Dedifferentiated amniotic fluid mesenchymal stem cell (primary cell): ENCODE results near the gene WDR93.
"Not testable (repeated sequence)": the region's sequence is repeated elsewhere in the genome, so short reads cannot be mapped to it uniquely, and the experiment has no call there.

ENCODE experiments used
- DNase-seq: peaks from one replicate; pipeline ENCODE4 v3.0.0-alpha.2; 2016; ENCODE audit errors: extremely low spot score

The WDR93 gene

GRCh38 chr15:89685995-89686394 is 4.6 kb upstream of the WDR93 start:
- no peak for DNase-seq

- DNase-seq = no peak
Observed at GRCh38 chr15:89686522-89686921, 4.1 kb upstream of the WDR93 start.

- not testable (repeated sequence) for DNase-seq
Observed at GRCh38 chr15:89689930-89690275, 708 bp upstream of the WDR93 start.

GRCh38 chr15:89693091-89693490 is 2.5 kb downstream of the WDR93 start:
- no peak for DNase-seq

- DNase-seq = no peak
Observed at GRCh38 chr15:89693696-89694095, 3.1 kb downstream of the WDR93 start.

- DNase-seq = no peak
Observed at GRCh38 chr15:89695198-89695597, 4.6 kb downstream of the WDR93 start.

GRCh38 chr15:89704411-89704810 is 13.8 kb downstream of the WDR93 start:
- no peak for DNase-seq

- no peak for DNase-seq
Observed at GRCh38 chr15:89707577-89707976, 17.0 kb downstream of the WDR93 start.

- DNase-seq = no peak
Observed at GRCh38 chr15:89714775-89715174, 24.2 kb downstream of the WDR93 start.

GRCh38 chr15:89723031-89723430 is 32.4 kb downstream of the WDR93 start:
- DNase-seq = no peak

- no peak for DNase-seq
Observed at GRCh38 chr15:89724621-89725020, 34.0 kb downstream of the WDR93 start.

- DNase-seq = no peak
Observed at GRCh38 chr15:89725064-89725463, 34.5 kb downstream of the WDR93 start.

- no peak for DNase-seq
Observed at GRCh38 chr15:89728254-89728653, 37.6 kb downstream of the WDR93 start.

- no peak for DNase-seq
Observed at GRCh38 chr15:89731275-89731674, 40.7 kb downstream of the WDR93 start.

- DNase-seq = no peak
Observed at GRCh38 chr15:89732451-89733172, 42.0 kb downstream of the WDR93 start.

- DNase-seq = no peak
Observed at GRCh38 chr15:89735773-89736172, 45.2 kb downstream of the WDR93 start.

GRCh38 chr15:89740137-89740536 is 49.5 kb downstream of the WDR93 start:
- DNase-seq = peak; percentile 53

GRCh38 chr15:89743011-89743410 is 52.4 kb downstream of the WDR93 start:
- no peak for DNase-seq

- no peak for DNase-seq
Observed at GRCh38 chr15:89743594-89743993, 53.0 kb downstream of the WDR93 start.

- DNase-seq = no peak
Observed at GRCh38 chr15:89745131-89745530, 54.5 kb downstream of the WDR93 start.

GRCh38 chr15:89745768-89746167 is 55.2 kb downstream of the WDR93 start:
- no peak for DNase-seq

- DNase-seq = no peak
Observed at GRCh38 chr15:89746386-89746780, 55.8 kb downstream of the WDR93 start.

GRCh38 chr15:89747708-89748682 is 57.4 kb downstream of the WDR93 start:
- DNase-seq = no peak
